HL-60 (cell line): ENCODE results near the gene CNTNAP5.

Source experiments
- DNase-seq, 2 experiments: peaks; one replicate each; pipeline ENCODE4 v3.0.0-alpha.2; 2010 to 2020; ENCODE audit warnings: low read depth in 1 of 2, low spot score in 1 of 2
- H3K27ac ChIP-seq: fragments of 250-450 bp; sonication (Bioruptor Pico); replicated peaks from 2 replicates; pipeline ENCODE4 v1.5.1; 2020; ENCODE audit warnings: mild to moderate bottlenecking, moderate library complexity
- H3K27me3 ChIP-seq: fragments of 250-450 bp; sonication (Bioruptor Pico); 2 replicates; pipeline ENCODE4 v1.5.1; 2021; ENCODE audit warnings: mild to moderate bottlenecking, moderate library complexity; ENCODE audit not compliant: insufficient read depth, poor library complexity, severe bottlenecking
- H3K4me3 ChIP-seq: replicated peaks from 2 replicates; pipeline ENCODE4 v1.5.1; 2011; ENCODE audit warnings: mild to moderate bottlenecking, control low read depth, low read length; ENCODE audit not compliant: insufficient read depth
- CTCF ChIP-seq: IDR thresholded peaks from one replicate; pipeline ENCODE4 v1.5.1; 2011; ENCODE audit warnings: low read length, control low read depth, inconsistent platforms; ENCODE audit not compliant: insufficient read depth
- GABPA ChIP-seq: IDR thresholded peaks from 2 replicates; pipeline ENCODE4 v1.6.1; 2012; ENCODE audit warnings: low read depth
- POLR2AphosphoS5 ChIP-seq: IDR thresholded peaks from 2 replicates; pipeline ENCODE4 v1.6.1; 2012; ENCODE audit warnings: low read depth
- REST ChIP-seq: IDR thresholded peaks from 2 replicates; pipeline ENCODE4 v1.6.1; 2012; ENCODE audit warnings: low read depth; ENCODE audit not compliant: insufficient replicate concordance
- SPI1 ChIP-seq: IDR thresholded peaks from 2 replicates; pipeline ENCODE4 v1.6.1; 2012; ENCODE audit warnings: low read depth, mild to moderate bottlenecking, borderline replicate concordance

CNTNAP5 gene

GRCh38 chr2:124325667-124326440 is 300.8 kb downstream of the CNTNAP5 start:
- Histone ChIP-seq H3K27me3 (no peaks in the 10 kb centered on the region), H3K4me3 (no peak overlapping the region), H3K27ac (no peak overlapping the region)
- no peak for DNase-seq
- no peak for TF ChIP-seq GABPA

- no peak overlapping the region for H3K27ac ChIP-seq
These were observed 302.2 kb downstream of the CNTNAP5 start for GRCh38 chr2:124327303-124327702.

DNA sequence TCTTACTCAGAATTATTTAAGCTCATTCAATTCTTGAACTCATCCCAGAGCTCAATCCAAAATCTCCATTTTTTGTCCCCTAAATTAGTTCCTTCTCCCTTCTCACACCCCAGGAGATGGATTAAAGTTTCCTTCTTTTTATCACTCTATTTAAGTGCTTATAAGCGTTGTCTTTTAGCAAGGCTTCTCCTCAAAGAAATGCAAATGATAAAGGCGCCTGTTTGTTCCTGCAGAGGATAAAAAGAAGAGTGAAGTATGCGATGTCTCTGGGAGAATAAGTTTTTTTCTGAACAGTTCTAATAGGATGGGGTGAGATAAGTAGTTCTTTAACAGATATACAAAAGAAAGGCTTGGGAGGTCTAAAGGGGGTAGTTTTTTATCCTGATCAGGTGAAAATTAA is 303.3 kb downstream of the CNTNAP5 start:
- TF ChIP-seq CTCF (no peak), REST (no peak), GABPA (no peak), POLR2AphosphoS5 (no peak), SPI1 (no peak)
- Histone ChIP-seq H3K4me3 (no peak overlapping the region), H3K27me3 (no peaks in the 10 kb centered on the region), H3K27ac (no peak overlapping the region)
- no peak for DNase-seq

More at GRCh38 chr2:124327303-124327702, 302.2 kb downstream of the CNTNAP5 start:
- DNase-seq: no peak
- no peak for TF ChIP-seq CTCF
- TF ChIP-seq SPI1: no peak
- no peak for TF ChIP-seq GABPA
- TF ChIP-seq POLR2AphosphoS5: no peak
- no peak for TF ChIP-seq REST
- Histone ChIP-seq H3K4me3 (no peak overlapping the region), H3K27me3 (no peaks in the 10 kb centered on the region)

GRCh38 chr2:124333784-124334183 is 308.7 kb downstream of the CNTNAP5 start:
- Histone ChIP-seq H3K27me3 (no peaks in the 10 kb centered on the region), H3K27ac (no peak overlapping the region), H3K4me3 (no peak overlapping the region)
- DNase-seq: no peak
- TF ChIP-seq REST: no peak
- no peak for TF ChIP-seq CTCF
- TF ChIP-seq POLR2AphosphoS5: no peak
